SK-N-SH treated with all-trans-retinoic acid at 6 μM for 48 hours (cell line): ENCODE measurements around the gene CEPT1.

Experiments
- ATAC-seq: fragments of 200-7000 bp; cut with Tn5 transposase; 3 replicates; pipeline ENCODE4 v1.9.1; 2020; ENCODE audit warnings: mild to moderate bottlenecking, moderate library complexity
- ARNTL ChIP-seq: fragments of 450-650 bp; formaldehyde crosslinking; IDR thresholded peaks from 2 replicates; pipeline ENCODE4 v1.5.0; 2020; ENCODE audit warnings: low read depth, mild to moderate bottlenecking, moderate library complexity, borderline replicate concordance
- BACH2 ChIP-seq: fragments of 250-450 bp; sonication (Bioruptor Pico); IDR thresholded peaks from 2 replicates; pipeline ENCODE4 v1.9.0; 2021; ENCODE audit warnings: mild to moderate bottlenecking, borderline replicate concordance
- ESRRG ChIP-seq: fragments of 250-450 bp; sonication (Bioruptor Pico); IDR thresholded peaks from 2 replicates; pipeline ENCODE4 v1.6.1; 2021; ENCODE audit warnings: mild to moderate bottlenecking
- GLIS3 ChIP-seq: fragments of 250-450 bp; sonication (Bioruptor Pico); IDR thresholded peaks from 2 replicates; pipeline ENCODE4 v1.5.0; 2020; ENCODE audit warnings: mild to moderate bottlenecking, moderate library complexity
- OSR1 ChIP-seq: fragments of 250-450 bp; sonication (Bioruptor Pico); IDR thresholded peaks from 2 replicates; pipeline ENCODE4 v1.8.0; 2022; ENCODE audit warnings: moderate library complexity, mild to moderate bottlenecking, inconsistent platforms
- RARB ChIP-seq: fragments of 250-450 bp; sonication (Bioruptor Pico); IDR thresholded peaks from 2 replicates; pipeline ENCODE4 v1.8.0; 2021; ENCODE audit warnings: mild to moderate bottlenecking, moderate library complexity
- SNAI2 ChIP-seq: fragments of 250-450 bp; sonication (Bioruptor Pico); IDR thresholded peaks from 2 replicates; pipeline ENCODE4 v1.5.0; 2020; ENCODE audit warnings: mild to moderate bottlenecking, moderate library complexity
- TCF4 ChIP-seq: fragments of 250-450 bp; sonication (Bioruptor Pico); IDR thresholded peaks from 2 replicates; pipeline ENCODE4 v1.8.0; 2021; ENCODE audit warnings: mild to moderate bottlenecking, moderate library complexity, borderline replicate concordance
- TOX ChIP-seq: fragments of 250-450 bp; sonication (Bioruptor Pico); IDR thresholded peaks from 2 replicates; pipeline ENCODE4 v1.8.0; 2021; ENCODE audit warnings: mild to moderate bottlenecking, moderate library complexity, borderline replicate concordance
- ZC3H10 ChIP-seq: fragments of 250-450 bp; sonication (Bioruptor Pico); IDR thresholded peaks from 2 replicates; pipeline ENCODE4 v1.5.1; 2021; ENCODE audit warnings: mild to moderate bottlenecking, moderate library complexity
- ZFP3 ChIP-seq: fragments of 250-450 bp; sonication (Bioruptor Pico); IDR thresholded peaks from 2 replicates; pipeline ENCODE4 v1.5.0; 2020; ENCODE audit warnings: mild to moderate bottlenecking, moderate library complexity
- ZFP30 ChIP-seq: fragments of 450-650 bp; formaldehyde crosslinking; IDR thresholded peaks from 2 replicates; pipeline ENCODE4 v1.5.0; 2022; ENCODE audit warnings: mild to moderate bottlenecking, moderate library complexity
- ZNF565 ChIP-seq: fragments of 450-650 bp; formaldehyde crosslinking; conservative IDR thresholded peaks from 2 replicates; pipeline ENCODE4 v1.5.0; 2020; ENCODE audit warnings: low read depth, mild to moderate bottlenecking, moderate library complexity
- ZNF70 ChIP-seq: fragments of 450-650 bp; formaldehyde crosslinking; IDR thresholded peaks from 2 replicates; pipeline ENCODE4 v1.5.0; 2020; ENCODE audit warnings: mild to moderate bottlenecking, moderate library complexity
- ZNF8 ChIP-seq: fragments of 450-650 bp; formaldehyde crosslinking; IDR thresholded peaks from 2 replicates; pipeline ENCODE4 v1.5.0; 2020; ENCODE audit warnings: mild to moderate bottlenecking, moderate library complexity
- TF ChIP-seq, protein P1 (sequence below): fragments of 250-450 bp; sonication (Bioruptor Pico); IDR thresholded peaks from 2 replicates; pipeline ENCODE4 v1.8.0; 2020; ENCODE audit warnings: mild to moderate bottlenecking, moderate library complexity, borderline replicate concordance
- TF ChIP-seq, protein P2 (sequence below): fragments of 250-450 bp; sonication (Bioruptor Pico); IDR thresholded peaks from 2 replicates; pipeline ENCODE4 v1.5.1; 2021; ENCODE audit warnings: mild to moderate bottlenecking, moderate library complexity
- TF ChIP-seq, protein P3 (sequence below): fragments of 250-450 bp; sonication (Bioruptor Pico); IDR thresholded peaks from 2 replicates; pipeline ENCODE4 v1.5.0; 2020; ENCODE audit warnings: mild to moderate bottlenecking, moderate library complexity

Gene CEPT1

GRCh38 chr1:111199329-111199728 lies 59.3 kb downstream of the CEPT1 start:
- no peak for ATAC-seq
- TF ChIP-seq RARB (CRISPR knock-in tag) = no peak
- no peak for TF ChIP-seq ZC3H10 (CRISPR knock-in tag)
- TF ChIP-seq OSR1 (CRISPR knock-in tag) = no peak
- no peak for TF ChIP-seq ZNF8 (CRISPR knock-in tag)

GRCh38 chr1:111199881-111200801 lies 60.1 kb downstream of the CEPT1 start, which contains the start of gene DENND2D:
Gene DENND2D, minus strand, starts transcription at chr1:111200646. Its CDS starts 187 bp downstream, at chr1:111200459.
- no peak for TF ChIP-seq ZNF8 (CRISPR knock-in tag)
- TF ChIP-seq BACH2 (CRISPR knock-in tag) = no peak
- no peak for TF ChIP-seq GLIS3 (CRISPR knock-in tag)
- TF ChIP-seq, protein P1, sequence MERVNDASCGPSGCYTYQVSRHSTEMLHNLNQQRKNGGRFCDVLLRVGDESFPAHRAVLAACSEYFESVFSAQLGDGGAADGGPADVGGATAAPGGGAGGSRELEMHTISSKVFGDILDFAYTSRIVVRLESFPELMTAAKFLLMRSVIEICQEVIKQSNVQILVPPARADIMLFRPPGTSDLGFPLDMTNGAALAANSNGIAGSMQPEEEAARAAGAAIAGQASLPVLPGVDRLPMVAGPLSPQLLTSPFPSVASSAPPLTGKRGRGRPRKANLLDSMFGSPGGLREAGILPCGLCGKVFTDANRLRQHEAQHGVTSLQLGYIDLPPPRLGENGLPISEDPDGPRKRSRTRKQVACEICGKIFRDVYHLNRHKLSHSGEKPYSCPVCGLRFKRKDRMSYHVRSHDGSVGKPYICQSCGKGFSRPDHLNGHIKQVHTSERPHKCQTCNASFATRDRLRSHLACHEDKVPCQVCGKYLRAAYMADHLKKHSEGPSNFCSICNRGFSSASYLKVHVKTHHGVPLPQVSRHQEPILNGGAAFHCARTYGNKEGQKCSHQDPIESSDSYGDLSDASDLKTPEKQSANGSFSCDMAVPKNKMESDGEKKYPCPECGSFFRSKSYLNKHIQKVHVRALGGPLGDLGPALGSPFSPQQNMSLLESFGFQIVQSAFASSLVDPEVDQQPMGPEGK (CRISPR knock-in tag) = no peak
- TF ChIP-seq ESRRG (CRISPR knock-in tag) = no peak
- TF ChIP-seq ZNF70 (CRISPR knock-in tag) = no peak
- TF ChIP-seq TCF4 = no peak
- TF ChIP-seq TOX (CRISPR knock-in tag) = no peak
- TF ChIP-seq ZFP3 (CRISPR knock-in tag) = no peak
- TF ChIP-seq, protein P2, sequence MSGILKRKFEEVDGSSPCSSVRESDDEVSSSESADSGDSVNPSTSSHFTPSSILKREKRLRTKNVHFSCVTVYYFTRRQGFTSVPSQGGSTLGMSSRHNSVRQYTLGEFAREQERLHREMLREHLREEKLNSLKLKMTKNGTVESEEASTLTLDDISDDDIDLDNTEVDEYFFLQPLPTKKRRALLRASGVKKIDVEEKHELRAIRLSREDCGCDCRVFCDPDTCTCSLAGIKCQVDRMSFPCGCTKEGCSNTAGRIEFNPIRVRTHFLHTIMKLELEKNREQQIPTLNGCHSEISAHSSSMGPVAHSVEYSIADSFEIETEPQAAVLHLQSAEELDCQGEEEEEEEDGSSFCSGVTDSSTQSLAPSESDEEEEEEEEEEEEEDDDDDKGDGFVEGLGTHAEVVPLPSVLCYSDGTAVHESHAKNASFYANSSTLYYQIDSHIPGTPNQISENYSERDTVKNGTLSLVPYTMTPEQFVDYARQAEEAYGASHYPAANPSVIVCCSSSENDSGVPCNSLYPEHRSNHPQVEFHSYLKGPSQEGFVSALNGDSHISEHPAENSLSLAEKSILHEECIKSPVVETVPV (CRISPR knock-in tag) = no peak
- no peak for TF ChIP-seq ZNF565 (CRISPR knock-in tag)
- ATAC-seq = no peak

GRCh38 chr1:111200802-111201161 lies 60.8 kb downstream of the CEPT1 start:
- TF ChIP-seq, protein P1 (CRISPR knock-in tag) = no peak
- TF ChIP-seq SNAI2 (CRISPR knock-in tag) (no peak), ARNTL (CRISPR knock-in tag) (no peak), ZFP30 (CRISPR knock-in tag) (no peak), TOX (CRISPR knock-in tag) (no peak)
- no peak for ATAC-seq

DNA sequence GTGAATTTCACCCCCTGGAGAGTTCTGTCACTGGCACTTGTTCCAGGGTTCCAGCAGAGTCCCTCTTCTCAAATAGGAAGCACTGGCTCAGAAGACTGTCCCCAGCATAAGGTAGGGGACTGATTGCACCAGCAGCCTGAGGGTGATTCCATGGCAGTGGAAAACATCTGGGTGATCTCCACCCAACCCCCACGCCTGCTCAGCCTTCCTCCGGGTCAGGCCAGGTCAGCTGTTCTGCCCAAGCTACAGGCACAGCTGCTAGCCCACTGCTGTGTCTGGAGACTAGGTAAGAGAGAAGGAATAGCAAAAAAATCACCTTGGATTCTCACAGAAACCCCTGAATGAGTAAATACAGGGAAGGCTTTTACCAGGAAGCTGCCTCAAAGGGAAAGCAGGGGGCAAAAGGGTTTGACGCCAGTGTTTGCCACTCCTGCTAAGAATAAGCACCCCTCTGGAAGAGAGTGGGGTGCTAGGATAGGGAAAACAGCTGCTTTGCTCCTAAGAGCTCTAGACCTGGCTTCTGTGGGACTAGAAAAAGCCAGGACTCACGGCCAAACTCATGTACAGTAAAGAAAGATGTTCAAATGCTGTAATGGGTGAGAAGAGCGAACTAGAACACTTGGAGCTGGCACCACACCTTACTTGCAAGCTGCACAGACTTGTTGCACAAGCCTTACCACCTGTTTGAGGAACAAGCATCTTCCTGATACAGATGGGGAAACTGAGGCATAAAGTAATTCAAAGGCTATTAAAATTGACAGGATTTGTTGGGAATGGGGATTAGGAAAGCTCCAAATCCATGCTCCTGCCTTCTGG lies 61.5 kb downstream of the CEPT1 start:
- TF ChIP-seq, protein P1 (CRISPR knock-in tag) = no peak
- TF ChIP-seq, protein P3, sequence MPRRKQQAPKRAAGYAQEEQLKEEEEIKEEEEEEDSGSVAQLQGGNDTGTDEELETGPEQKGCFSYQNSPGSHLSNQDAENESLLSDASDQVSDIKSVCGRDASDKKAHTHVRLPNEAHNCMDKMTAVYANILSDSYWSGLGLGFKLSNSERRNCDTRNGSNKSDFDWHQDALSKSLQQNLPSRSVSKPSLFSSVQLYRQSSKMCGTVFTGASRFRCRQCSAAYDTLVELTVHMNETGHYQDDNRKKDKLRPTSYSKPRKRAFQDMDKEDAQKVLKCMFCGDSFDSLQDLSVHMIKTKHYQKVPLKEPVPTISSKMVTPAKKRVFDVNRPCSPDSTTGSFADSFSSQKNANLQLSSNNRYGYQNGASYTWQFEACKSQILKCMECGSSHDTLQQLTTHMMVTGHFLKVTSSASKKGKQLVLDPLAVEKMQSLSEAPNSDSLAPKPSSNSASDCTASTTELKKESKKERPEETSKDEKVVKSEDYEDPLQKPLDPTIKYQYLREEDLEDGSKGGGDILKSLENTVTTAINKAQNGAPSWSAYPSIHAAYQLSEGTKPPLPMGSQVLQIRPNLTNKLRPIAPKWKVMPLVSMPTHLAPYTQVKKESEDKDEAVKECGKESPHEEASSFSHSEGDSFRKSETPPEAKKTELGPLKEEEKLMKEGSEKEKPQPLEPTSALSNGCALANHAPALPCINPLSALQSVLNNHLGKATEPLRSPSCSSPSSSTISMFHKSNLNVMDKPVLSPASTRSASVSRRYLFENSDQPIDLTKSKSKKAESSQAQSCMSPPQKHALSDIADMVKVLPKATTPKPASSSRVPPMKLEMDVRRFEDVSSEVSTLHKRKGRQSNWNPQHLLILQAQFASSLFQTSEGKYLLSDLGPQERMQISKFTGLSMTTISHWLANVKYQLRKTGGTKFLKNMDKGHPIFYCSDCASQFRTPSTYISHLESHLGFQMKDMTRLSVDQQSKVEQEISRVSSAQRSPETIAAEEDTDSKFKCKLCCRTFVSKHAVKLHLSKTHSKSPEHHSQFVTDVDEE (CRISPR knock-in tag) = no peak
- ATAC-seq = no peak
